Neural cell (in vitro differentiated cells): ENCODE results near the gene FBXO38.

ENCODE experiments used
- EP300 ChIP-seq: fragments of 450-650 bp; conservative IDR thresholded peaks from 2 replicates; pipeline ENCODE4 v1.6.1; 2014; ENCODE audit warnings: antibody characterized with exemption, mild to moderate bottlenecking, moderate library complexity; ENCODE audit not compliant: poor library complexity, severe bottlenecking
- EZH2 ChIP-seq: fragments of 200-600, 300-800 bp; shearing (Covaris generic), sonication (generic); IDR thresholded peaks from 2 replicates; pipeline ENCODE4 v1.6.1; 2014; ENCODE audit warnings: antibody characterized with exemption, low read length, borderline replicate concordance, mild to moderate bottlenecking; ENCODE audit not compliant: insufficient read depth, poor library complexity, severe bottlenecking
- TAF1 ChIP-seq: IDR thresholded peaks from 2 replicates; pipeline ENCODE4 v1.6.1; 2012; ENCODE audit warnings: low read depth
- TF ChIP-seq, protein P1 (sequence below): fragments of 450-650 bp; IDR thresholded peaks from 2 replicates; pipeline ENCODE4 v1.5.1; 2014; ENCODE audit warnings: antibody characterized with exemption, mild to moderate bottlenecking, moderate library complexity; ENCODE audit not compliant: poor library complexity, severe bottlenecking

DNA sequence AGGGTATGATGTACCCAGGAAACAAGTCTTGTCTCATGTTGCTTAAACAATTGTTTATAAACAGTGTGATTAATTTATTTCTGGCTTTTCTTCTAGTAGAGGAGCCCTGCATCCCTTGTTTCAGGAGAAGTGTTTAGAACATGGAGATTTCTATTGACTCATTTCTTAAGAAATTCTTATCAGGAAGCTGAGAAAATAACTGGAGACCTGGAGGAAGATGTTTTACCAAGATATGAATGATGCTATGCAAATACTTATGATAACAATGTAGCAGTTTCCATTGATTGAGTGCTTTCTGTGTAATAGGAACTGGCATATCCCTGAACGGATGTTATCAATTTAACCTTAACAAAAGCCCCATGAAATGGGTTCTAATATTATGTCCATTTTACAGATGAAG is 108.6 kb downstream of the FBXO38 start:
- TF ChIP-seq, protein P1, sequence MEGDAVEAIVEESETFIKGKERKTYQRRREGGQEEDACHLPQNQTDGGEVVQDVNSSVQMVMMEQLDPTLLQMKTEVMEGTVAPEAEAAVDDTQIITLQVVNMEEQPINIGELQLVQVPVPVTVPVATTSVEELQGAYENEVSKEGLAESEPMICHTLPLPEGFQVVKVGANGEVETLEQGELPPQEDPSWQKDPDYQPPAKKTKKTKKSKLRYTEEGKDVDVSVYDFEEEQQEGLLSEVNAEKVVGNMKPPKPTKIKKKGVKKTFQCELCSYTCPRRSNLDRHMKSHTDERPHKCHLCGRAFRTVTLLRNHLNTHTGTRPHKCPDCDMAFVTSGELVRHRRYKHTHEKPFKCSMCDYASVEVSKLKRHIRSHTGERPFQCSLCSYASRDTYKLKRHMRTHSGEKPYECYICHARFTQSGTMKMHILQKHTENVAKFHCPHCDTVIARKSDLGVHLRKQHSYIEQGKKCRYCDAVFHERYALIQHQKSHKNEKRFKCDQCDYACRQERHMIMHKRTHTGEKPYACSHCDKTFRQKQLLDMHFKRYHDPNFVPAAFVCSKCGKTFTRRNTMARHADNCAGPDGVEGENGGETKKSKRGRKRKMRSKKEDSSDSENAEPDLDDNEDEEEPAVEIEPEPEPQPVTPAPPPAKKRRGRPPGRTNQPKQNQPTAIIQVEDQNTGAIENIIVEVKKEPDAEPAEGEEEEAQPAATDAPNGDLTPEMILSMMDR: no peak
- TF ChIP-seq EP300 (no peak), TAF1 (no peak), EZH2 (no peak)
